Endometrial microvascular endothelial cells (primary cell): ENCODE data around the gene ARHGAP32. TPM values are rescaled to one million over a fixed set of nuclear protein-coding genes. Genes with fewer than 3 reads are reported as not detected.
"Not testable (repeated sequence)": the region's sequence is repeated elsewhere in the genome, so short reads cannot be mapped to it uniquely, and the experiment has no call there.

Source experiments
- in situ Hi-C: cut with HindIII; loops from 2 replicates; pipeline ENCODE4 v1.10.0; 2017; ENCODE audit warnings: low sequenced_read_pairs, low pct_unique_long_range_greater_than_20kb; ENCODE audit errors: inconsistent ontology term
- total RNA-seq: library from RNA; depleted of rRNA; stranded (reverse); fragments of >200 nt; gene quantifications from one replicate; pipeline ENCODE4 v1.2.3, GENCODE V29; 2015; ENCODE audit errors: inconsistent ontology term

ARHGAP32 gene
- total RNA-seq, 1 donor from 2014 or later = 2.6 TPM

- in situ Hi-C loops = no loop called here
Observed at GRCh38 chr11:129209891-129210830, 18.0 kb upstream of the ARHGAP32 start.

- in situ Hi-C loops = no loop called here
Observed at GRCh38 chr11:129208863-129209262, 16.7 kb upstream of the ARHGAP32 start.

- in situ Hi-C loops = no loop called here
Observed at GRCh38 chr11:129204150-129204838, 12.2 kb upstream of the ARHGAP32 start.

DNA sequence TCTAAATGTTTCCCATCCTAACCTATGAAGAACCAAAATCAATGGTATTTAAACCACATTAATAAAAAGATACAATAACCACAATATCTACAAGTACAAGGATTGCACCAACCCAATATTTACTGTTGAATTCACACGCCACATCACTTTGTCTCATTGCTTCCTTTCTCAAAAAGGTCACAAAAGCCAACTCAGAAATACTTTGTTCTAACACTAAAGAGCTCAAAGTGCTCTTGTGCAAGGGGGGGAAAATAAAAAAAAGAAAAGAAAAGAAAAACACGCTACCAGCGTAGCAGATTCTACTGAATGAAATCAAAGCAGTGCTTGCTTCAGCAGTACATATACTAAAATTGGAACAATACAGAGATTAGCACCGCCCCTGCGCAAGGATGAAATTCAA, 10.5 kb upstream of the ARHGAP32 start:
- in situ Hi-C loops = no loop called here

GRCh38 chr11:129195682-129196081, 3.6 kb upstream of the ARHGAP32 start:
- in situ Hi-C loops = no loop called here

GRCh38 chr11:129191649-129192048, 476 bp downstream of the ARHGAP32 start:
- in situ Hi-C loops = no loop called here

DNA sequence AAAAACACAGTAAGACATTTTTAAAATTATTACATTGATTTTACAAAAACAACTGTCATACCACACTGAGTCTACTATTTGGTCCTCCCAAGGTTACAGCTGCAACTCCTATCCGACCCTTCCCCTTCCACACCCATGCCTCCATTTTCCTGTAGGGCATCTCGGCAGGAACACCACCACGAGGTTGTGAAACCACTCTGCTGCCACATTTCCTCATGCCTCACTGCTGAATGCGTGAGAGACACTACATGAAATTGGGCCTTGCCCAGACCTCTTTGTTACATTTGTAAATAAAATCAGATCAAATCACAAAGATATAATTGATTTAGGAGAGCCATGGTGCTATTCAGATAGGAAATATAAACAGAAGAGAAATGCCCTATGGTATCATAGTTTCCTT, 2.0 kb downstream of the ARHGAP32 start:
- in situ Hi-C loops = no loop called here

DNA sequence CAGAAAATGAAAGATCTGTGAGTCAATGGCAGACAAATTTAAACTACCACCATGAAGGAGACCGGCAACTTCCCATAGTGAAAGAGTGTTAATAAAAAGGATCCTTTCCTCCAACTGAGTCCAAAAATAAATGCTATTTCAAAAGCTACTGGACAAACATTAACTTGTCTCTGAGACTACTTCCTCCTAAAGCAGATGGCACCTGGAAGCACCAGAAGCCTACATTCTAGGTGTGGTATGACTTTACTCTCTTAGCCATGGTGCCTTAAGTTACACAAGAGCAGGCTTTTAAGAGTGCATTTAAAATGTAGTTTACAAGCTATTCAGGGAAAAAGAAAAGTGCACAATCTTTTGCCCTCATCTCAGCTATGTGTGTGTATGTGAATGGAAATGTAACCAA, 2.5 kb downstream of the ARHGAP32 start:
- in situ Hi-C loops = no loop called here

GRCh38 chr11:129185082-129185481, 7.0 kb downstream of the ARHGAP32 start:
- in situ Hi-C loops = not testable (repeated sequence)

DNA sequence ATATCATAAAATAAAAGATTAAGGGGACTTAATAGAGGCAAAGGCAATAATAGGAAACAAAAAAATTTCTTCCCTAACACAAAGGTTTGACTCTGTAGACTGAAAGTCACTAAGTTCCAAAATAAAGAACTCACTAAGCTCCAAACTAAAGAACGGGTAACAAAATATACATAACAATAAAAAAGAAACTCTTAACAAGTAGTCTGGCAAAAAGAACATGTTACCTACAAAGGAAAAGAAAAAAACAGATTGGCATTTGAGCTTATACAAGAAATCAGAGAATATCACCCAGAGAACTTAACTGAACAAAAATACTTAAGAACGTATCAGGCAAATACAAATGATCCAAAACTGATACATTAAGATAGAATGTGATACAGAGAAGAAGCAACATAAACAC, 7.5 kb downstream of the ARHGAP32 start:
- in situ Hi-C loops = no loop called here

DNA sequence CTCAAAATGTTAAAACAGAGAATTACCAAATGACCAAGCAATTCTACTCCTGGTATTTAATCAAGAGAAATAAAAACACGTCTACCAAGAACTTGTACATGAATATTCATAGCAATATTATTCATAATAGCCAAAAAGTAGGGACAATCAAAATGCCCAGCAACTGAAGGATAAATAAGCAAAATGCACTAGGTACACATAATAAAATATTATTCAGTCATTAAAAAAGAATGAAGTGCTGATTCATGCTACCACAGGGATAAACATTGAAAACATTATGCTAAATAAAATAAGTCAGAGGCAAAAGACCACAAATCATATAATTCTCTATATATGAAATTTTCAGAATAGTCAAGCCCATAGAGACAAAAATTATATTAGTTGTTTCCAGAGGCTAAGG, 24.8 kb downstream of the ARHGAP32 start:
- in situ Hi-C loops = no loop called here

- in situ Hi-C loops = no loop called here
Observed at GRCh38 chr11:129163714-129164164, 28.4 kb downstream of the ARHGAP32 start.

GRCh38 chr11:129157080-129157479, 35.0 kb downstream of the ARHGAP32 start:
- in situ Hi-C loops = not testable (repeated sequence)

DNA sequence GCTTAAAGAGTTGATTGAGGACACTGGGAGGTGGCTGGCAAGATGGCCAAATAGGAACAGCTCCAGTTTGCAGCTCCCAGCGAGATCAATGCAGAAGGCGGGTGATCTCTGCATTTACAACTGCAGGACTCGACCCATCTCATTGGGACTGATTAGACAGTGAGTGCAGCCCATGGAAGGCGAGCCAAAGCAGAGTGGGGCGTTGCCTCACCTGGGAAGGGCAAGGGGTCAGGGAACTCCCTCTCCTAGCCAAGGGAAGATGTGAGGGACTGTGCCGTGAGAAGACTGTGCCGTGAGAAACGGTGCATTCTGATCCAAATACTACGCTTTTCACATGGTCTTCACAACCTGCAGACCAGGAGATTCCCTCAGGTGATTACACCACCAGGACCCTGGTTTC, 36.4 kb downstream of the ARHGAP32 start:
- in situ Hi-C loops = no loop called here

DNA sequence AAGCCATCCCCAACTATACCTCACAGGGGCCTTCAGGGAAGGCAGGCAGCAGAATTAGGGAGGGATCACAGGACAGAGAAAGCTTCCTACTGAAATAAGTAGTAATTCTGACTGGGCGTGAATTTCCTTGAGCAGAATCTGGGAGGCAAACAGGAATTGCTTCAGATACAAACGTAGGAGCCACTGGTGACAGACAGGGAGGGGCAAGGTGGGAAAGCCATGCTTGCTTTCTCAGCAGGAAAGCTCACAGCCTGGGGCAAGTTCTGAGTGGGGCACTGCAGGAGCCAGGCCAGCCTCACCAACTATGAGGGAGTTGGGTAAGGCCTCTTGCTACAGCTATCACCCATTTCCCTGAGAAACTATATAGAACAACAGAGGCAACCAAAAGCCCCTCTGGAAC, 43.6 kb downstream of the ARHGAP32 start:
- in situ Hi-C loops = no loop called here

- in situ Hi-C loops = no loop called here
Observed at GRCh38 chr11:129146191-129146590, 45.9 kb downstream of the ARHGAP32 start.

GRCh38 chr11:129145276-129145675, 46.8 kb downstream of the ARHGAP32 start:
- in situ Hi-C loops = no loop called here

GRCh38 chr11:129144256-129144655, 47.9 kb downstream of the ARHGAP32 start:
- in situ Hi-C loops = no loop called here

- in situ Hi-C loops = no loop called here
Observed at GRCh38 chr11:129143335-129143734, 48.8 kb downstream of the ARHGAP32 start.
